Retinal pigment epithelial cell (primary cell): ENCODE results near the gene TMEM190.

Experiments used
- DNase-seq: peaks from one replicate; pipeline ENCODE4 v3.0.0-alpha.2; 2010; ENCODE audit warnings: low read depth
- H3K4me3 ChIP-seq: 2 replicates; pipeline ENCODE4 v1.5.1; 2011; ENCODE audit warnings: mild to moderate bottlenecking, low read length, control low read depth, moderate library complexity
- CTCF ChIP-seq: conservative IDR thresholded peaks from 2 replicates; pipeline ENCODE4 v1.5.1; 2011; ENCODE audit warnings: low read depth, low read length, control low read depth, inconsistent platforms

The TMEM190 gene

GRCh38 chr19:55360902-55361301 lies 15.7 kb upstream of the TMEM190 start:
- no peak for TF ChIP-seq CTCF
- DNase-seq, result no peak
- H3K4me3 ChIP-seq, result no peak overlapping the region

GRCh38 chr19:55362174-55362989 lies 14.2 kb upstream of the TMEM190 start:
- H3K4me3 ChIP-seq, result no peak overlapping the region
- TF ChIP-seq CTCF, result no peak
- DNase-seq, result no peak

GRCh38 chr19:55362990-55363716 lies 13.5 kb upstream of the TMEM190 start, which contains the start of gene GARIN5B:
Gene GARIN5B (minus strand): TSS chr19:55363260. CDS start chr19:55363066, 194 bp downstream.
- H3K4me3 ChIP-seq, result no peak within 1 kb of the TSS

GRCh38 chr19:55365245-55365644 lies 11.4 kb upstream of the TMEM190 start:
- no peak overlapping the region for H3K4me3 ChIP-seq
- no peak for TF ChIP-seq CTCF
- DNase-seq, result no peak

More at GRCh38 chr19:55362990-55363716, 13.5 kb upstream of the TMEM190 start, which contains the start of gene GARIN5B:
- TF ChIP-seq CTCF, result no peak
- no peak for DNase-seq

GRCh38 chr19:55365964-55366363 lies 10.7 kb upstream of the TMEM190 start:
- DNase-seq, result no peak
- TF ChIP-seq CTCF, result no peak
- H3K4me3 ChIP-seq, result no peak overlapping the region

- no peak for DNase-seq
- no peak for TF ChIP-seq CTCF
- H3K4me3 ChIP-seq, result no peak overlapping the region
Observed at GRCh38 chr19:55366790-55367189, 9.8 kb upstream of the TMEM190 start.

GRCh38 chr19:55368106-55368505 lies 8.5 kb upstream of the TMEM190 start:
- no peak for TF ChIP-seq CTCF
- DNase-seq, result no peak
- no peak overlapping the region for H3K4me3 ChIP-seq
